ENCODE data around the gene PRKCA. TPM values are rescaled to one million over a fixed set of nuclear protein-coding genes. Genes with fewer than 3 reads are reported as not detected.

Gene PRKCA
- total RNA-seq, 1 donor from 2014 or later = 127 TPM

- no peak for DNase-seq (ENCODE audit: low spot score)
Observed at GRCh38 chr17:66836063-66837005, 533.9 kb downstream of the PRKCA start.

- no peak for DNase-seq (ENCODE audit: low spot score)
Observed at GRCh38 chr17:66837226-66837625, 534.8 kb downstream of the PRKCA start.

GRCh38 chr17:66837885-66838665 is 535.7 kb downstream of the PRKCA start:
- DNase-seq (ENCODE audit: low spot score) = no peak

DNA sequence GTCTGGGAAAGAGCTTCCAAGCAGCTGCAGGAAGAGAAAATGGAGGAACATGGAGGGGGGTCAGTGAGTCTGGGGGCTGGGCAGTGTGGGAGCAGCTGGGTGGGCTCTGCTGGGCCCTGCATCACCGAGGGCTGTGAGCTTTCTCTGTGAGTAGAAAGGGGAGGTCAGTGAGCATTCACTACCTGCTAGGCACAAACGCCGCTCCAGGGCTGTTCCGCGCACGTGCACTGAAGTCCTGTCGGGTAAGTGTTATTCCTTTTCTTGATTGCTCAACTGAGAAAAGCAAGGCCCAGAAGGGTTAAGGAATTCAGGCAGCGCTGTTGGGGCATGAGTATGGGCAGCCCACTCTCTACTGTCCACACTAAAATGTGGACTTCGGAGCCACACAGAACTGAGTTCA is 537.2 kb downstream of the PRKCA start:
- no peak for DNase-seq (ENCODE audit: low spot score)

GRCh38 chr17:66840061-66840460 is 537.6 kb downstream of the PRKCA start:
- no peak for DNase-seq (ENCODE audit: low spot score)

GRCh38 chr17:66841328-66841727 is 538.9 kb downstream of the PRKCA start:
- no peak for DNase-seq (ENCODE audit: low spot score)

DNA sequence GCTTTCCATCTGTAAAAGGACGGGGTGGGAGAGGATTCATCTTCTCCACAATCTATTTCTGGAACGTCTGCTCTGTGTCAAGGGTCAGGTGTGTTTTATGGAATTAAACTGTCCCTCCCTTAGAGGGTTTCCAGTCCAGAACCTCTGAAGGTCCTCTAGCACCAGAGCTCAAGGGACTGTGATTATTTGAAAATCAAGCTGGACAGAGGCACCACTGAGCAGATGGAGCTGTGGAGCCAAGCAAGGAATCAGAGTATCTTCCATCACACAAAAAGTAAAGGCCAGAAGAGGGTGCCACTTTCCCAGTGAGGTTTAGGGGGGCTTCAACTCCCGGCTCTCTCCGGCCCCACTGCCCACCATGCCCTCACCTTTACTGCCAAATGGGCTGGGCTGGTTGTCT is 539.3 kb downstream of the PRKCA start:
- no peak for DNase-seq (ENCODE audit: low spot score)

DNA sequence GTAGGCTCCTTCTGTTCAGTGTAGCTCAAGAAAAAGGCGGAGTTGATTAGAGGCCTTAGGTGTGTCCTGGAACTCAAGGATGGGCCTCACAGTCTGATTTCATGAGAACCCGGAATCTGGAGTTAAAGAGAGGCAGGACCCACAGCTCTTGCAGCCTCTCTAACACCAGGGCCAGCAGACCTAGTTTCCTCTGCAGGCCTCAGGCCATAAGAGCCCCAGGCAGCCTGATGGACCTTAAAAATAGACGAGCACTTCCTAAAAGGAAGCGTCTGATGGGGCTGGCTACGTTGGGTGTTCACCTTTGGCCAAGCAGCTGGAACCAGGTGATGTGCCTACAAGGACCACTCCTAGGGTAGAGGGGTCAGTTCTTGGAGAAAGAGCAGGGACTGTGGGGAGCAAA is 540.1 kb downstream of the PRKCA start:
- no peak for DNase-seq (ENCODE audit: low spot score)

- no peak for DNase-seq (ENCODE audit: low spot score)
Observed at GRCh38 chr17:66842959-66843358, 540.5 kb downstream of the PRKCA start.

GRCh38 chr17:66843627-66844026 is 541.2 kb downstream of the PRKCA start:
- DNase-seq (ENCODE audit: low spot score) = no peak

DNA sequence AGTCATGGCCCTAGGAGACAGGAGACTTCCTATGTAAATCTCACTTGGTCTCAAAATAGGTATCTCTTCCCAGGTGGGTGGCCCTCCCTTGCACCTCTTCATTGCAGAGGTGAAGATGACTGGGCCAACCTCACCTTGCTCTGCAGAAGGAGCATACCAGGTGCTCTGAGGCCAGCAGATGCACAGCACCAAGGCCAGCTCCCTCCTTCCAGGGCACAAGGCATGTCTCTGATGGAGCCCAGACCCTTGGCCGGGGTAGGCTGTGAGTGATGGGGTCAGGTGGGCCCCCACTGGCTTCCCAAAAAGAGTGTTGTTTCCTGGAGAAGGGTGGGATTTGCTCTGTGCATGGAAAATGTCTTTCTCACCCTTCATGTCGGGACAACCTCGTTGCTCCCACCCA is 545.3 kb downstream of the PRKCA start:
- DNase-seq (ENCODE audit: low spot score) = no peak

DNA sequence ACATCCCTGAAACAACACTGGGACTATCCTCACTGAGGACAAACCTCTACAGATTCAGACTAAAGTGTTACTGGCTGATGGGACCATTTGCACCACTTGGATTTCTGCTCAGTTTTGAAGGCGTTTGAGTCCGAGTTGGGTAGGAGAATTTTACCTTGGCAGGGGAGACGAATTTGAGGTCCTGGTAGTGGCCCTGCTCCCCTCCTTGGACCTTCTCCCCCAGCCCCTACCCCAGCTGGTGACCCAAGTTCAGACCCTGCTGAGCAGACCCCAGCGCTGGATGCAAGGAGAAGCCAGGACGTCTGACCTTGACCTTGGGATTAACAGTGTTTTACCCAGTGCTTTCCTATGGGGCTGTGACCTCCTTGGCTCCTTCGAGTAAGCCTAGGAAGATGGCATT is 546.1 kb downstream of the PRKCA start:
- DNase-seq (ENCODE audit: low spot score) = no peak

- no peak for DNase-seq (ENCODE audit: low spot score)
Observed at GRCh38 chr17:66849032-66849655, 546.7 kb downstream of the PRKCA start.

- DNase-seq (ENCODE audit: low spot score) = no peak
Observed at GRCh38 chr17:66849851-66850580, 547.6 kb downstream of the PRKCA start.

DNA sequence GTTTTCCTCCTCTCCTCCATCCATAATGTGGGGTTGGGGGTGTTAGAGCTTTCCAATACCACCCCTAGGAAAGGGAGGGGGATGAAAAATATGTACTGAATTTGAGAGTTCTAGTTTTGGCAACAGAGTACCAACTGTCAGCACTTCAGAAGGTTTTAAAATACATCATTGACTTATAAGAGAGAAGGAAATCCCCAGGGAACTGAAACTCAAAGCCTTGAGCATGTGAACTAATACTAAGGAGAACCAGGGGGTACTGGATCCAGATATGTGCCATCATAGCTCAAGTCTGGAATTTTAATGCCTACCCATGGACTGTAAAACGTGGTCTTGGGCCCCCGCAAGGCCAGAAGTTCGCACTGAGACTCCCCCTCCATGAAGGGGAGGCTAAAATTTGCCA is 548.3 kb downstream of the PRKCA start:
- DNase-seq (ENCODE audit: low spot score) = no peak

DNA sequence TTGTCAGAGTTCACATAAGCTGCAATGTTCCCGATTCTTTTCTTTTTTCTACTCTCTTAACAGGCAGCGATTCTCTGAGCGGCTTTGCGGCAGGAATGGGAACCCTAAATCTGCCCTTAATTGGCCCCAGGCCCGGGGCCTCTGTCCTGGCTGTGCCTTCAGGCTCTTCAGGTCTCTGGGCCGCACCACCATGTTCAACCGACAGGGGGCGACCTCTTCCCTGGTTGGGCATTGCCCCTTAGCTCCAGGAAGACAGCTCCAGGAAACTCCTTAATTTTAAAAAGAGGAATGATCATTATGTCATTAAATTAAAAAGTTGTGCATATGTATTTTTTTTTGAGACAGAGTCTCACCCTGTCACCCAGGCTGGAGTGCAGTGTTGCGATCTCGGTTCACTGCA is 552.8 kb downstream of the PRKCA start:
- no peak for DNase-seq (ENCODE audit: low spot score)

DNA sequence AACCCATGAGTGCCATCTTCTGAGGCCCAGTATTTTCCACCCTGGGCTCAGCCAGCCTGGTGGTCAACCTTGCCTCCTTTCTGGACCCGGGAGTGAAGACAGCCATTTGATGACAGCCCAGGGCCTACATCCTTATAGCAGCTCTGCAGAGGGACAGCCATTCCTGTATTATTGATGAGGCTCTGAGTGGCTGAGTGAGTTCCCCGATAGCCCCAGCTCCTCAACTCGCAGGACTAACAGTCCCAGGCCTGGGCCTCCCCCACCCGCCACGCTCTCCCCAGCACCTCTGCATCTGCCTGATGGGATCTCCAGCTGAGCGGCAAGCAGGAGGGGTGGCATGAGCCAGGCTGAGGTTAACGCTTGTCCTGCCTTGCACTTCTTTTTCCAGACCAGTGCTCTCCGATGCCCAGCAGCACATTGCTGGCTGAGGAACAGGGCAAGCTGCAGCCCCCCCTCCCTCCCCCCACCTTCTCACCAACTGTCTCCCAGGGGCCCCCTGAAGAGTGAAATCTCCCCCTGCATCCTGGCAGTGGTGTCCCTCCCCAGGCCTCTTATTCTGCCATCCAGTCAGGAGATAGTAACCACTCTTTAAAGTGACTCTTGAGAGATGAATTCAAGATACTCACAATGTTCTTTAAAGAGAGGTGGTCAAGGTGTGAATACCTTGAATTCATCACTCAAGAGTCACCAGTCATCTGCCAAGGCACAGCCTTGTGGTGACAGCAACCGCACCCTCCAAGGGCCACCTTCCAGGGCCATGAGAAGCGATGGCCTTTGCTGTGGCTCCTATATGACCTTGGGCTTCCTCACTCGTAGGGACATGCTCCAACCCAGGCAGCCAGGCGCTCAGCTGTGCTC is 556.0 kb downstream of the PRKCA start:
- DNase-seq (ENCODE audit: low spot score) = no peak

DNA sequence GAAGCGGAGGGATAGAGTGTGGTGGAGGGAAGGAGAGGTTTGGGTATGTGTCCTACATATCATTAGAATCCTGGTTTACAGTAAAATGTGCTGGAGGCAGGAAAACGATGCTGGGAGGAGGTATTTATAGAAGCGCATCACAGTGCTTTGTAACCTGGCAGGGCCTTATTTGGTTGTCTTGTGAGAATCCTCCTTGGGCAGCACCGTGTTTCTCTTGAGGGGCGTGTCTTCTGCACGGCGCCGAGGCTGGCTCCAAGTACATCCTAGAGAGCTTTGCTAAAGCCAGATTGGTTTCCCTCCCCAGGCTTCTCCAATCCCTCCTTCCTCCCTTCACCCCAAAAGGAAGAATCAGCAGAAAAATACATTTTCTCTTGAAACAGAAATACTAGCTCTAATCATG is 556.9 kb downstream of the PRKCA start:
- no peak for DNase-seq (ENCODE audit: low spot score)

DNA sequence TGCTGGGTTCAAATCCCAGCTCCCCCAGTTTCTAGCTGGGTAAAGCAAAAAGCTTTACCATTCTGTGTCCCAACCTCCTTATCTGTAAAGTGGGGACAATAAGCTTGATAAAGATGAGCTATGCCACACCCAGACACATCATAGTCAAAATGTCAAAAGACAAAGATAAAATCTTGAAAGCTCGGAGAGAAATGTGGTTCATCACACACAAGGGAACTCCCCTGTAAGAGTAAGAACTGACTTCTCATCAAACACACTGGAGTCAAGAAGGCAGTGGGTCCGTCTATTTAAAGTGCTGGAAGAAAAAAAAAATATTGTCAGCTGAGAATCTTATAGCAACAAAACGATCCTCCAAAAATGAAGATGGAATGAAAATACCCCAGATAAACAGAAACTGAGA is 557.8 kb downstream of the PRKCA start:
- DNase-seq (ENCODE audit: low spot score) = no peak
